OCI-LY1 (cell line): ENCODE data around the gene XRCC1.

Source experiments
- H2AFZ ChIP-seq: fragments of 200-600 bp; sonication (generic), shearing (Covaris generic); 2 replicates; pipeline ENCODE4 v1.6.0; 2014; ENCODE audit warnings: antibody characterized with exemption, mild to moderate bottlenecking, low read length
- H3F3A ChIP-seq: fragments of 200-600 bp; sonication (generic), shearing (Covaris generic); 2 replicates; pipeline ENCODE4 v1.6.0; 2014; ENCODE audit warnings: mild to moderate bottlenecking, antibody characterized with exemption, low read length, moderate library complexity; ENCODE audit not compliant: insufficient read depth
- H3K27ac ChIP-seq: fragments of 200-600 bp; sonication (generic); 2 replicates; pipeline ENCODE4 v1.5.1; 2014; ENCODE audit warnings: low read length, mixed run types, mild to moderate bottlenecking, low read depth; ENCODE audit not compliant: poor library complexity, severe bottlenecking
- H3K27me3 ChIP-seq: fragments of 200-600 bp; sonication (generic); 2 replicates; pipeline ENCODE4 v1.6.0; 2014; ENCODE audit warnings: antibody characterized with exemption, mild to moderate bottlenecking, low read length, moderate library complexity; ENCODE audit not compliant: insufficient read depth
- H3K36me3 ChIP-seq: fragments of 200-600 bp; sonication (generic); 2 replicates; pipeline ENCODE4 v1.6.1; 2014; ENCODE audit warnings: mild to moderate bottlenecking, antibody characterized with exemption, low read length, moderate library complexity, mixed read lengths; ENCODE audit not compliant: insufficient read depth
- H3K4me1 ChIP-seq: fragments of 200-600 bp; sonication (generic); 2 replicates; pipeline ENCODE4 v1.5.1; 2014; ENCODE audit warnings: mild to moderate bottlenecking, low read length, moderate library complexity; ENCODE audit not compliant: insufficient read depth, severe bottlenecking
- H3K4me2 ChIP-seq: fragments of 200-600 bp; sonication (generic), shearing (Covaris generic); 2 replicates; pipeline ENCODE4 v1.6.1; 2014; ENCODE audit warnings: low read length
- H3K4me3 ChIP-seq: fragments of 200-600 bp; sonication (generic); 2 replicates; pipeline ENCODE4 v1.5.1; 2014; ENCODE audit warnings: low read length, low read depth, mild to moderate bottlenecking, mixed read lengths; ENCODE audit not compliant: poor library complexity, severe bottlenecking
- H3K79me2 ChIP-seq: fragments of 200-600 bp; shearing (Covaris generic); 2 replicates; pipeline ENCODE4 v1.6.1; 2016; ENCODE audit warnings: mixed run types, low read length, mixed read lengths; ENCODE audit not compliant: insufficient read depth
- H3K9ac ChIP-seq: fragments of 200-600 bp; sonication (generic), shearing (Covaris generic); 2 replicates; pipeline ENCODE4 v1.6.1; 2014; ENCODE audit warnings: mild to moderate bottlenecking, low read length, mixed read lengths
- H3K9me2 ChIP-seq: fragments of 200-600 bp; sonication (generic), shearing (Covaris generic); 2 replicates; pipeline ENCODE4 v1.6.1; 2014; ENCODE audit warnings: low read depth, mild to moderate bottlenecking, low read length, mixed read lengths
- H3K9me3 ChIP-seq: fragments of 200-600 bp; shearing (Covaris generic); 2 replicates; pipeline ENCODE4 v1.6.1; 2014; ENCODE audit warnings: low read length, mixed read lengths
- H4K20me1 ChIP-seq: fragments of 200-600 bp; sonication (generic), shearing (Covaris generic); 2 replicates; pipeline ENCODE4 v1.6.0; 2016; ENCODE audit warnings: mild to moderate bottlenecking, low read length; ENCODE audit not compliant: insufficient read depth
- EZH2 ChIP-seq: fragments of 200-600 bp; sonication (generic), shearing (Covaris generic); IDR thresholded peaks from 2 replicates; pipeline ENCODE4 v1.8.0; 2017; ENCODE audit warnings: borderline replicate concordance, mixed run types, mild to moderate bottlenecking, antibody characterized with exemption, low read length, moderate library complexity, mixed read lengths
- TF ChIP-seq, protein P1 (sequence below): fragments of 200-600 bp; sonication (generic), shearing (Covaris generic); IDR thresholded peaks from 2 replicates; pipeline ENCODE4 v1.5.1; 2017; ENCODE audit warnings: mild to moderate bottlenecking, antibody characterized with exemption, low read length, moderate library complexity, mixed read lengths

The XRCC1 gene

DNA sequence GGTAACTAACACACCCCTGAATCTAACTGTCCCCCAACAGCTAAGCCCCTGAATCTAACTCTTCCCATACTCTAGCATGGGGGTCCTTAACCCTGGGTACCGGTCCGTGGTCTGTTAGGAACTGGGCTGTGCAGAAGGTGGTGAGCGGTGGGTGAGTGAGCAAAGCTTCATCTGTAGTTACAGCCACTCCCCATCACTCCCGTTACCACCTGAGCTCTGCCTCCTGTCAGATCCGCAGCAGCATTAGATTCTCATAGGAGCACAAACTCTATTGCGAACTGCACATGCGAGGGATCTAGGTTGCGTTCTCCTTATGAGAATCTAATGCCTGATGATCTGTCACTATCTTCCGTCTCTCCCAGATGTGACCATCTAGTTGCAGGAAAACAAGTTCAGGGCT, 64.6 kb downstream of the XRCC1 start:
- H3K4me1 ChIP-seq, result no peaks in the 10 kb centered on the region
- no peaks in the 10 kb centered on the region for H3K79me2 ChIP-seq
- H2AFZ ChIP-seq, result no peak overlapping the region
- H3K4me2 ChIP-seq, result no peak overlapping the region
- no peaks in the 10 kb centered on the region for H4K20me1 ChIP-seq
- TF ChIP-seq, protein P1, sequence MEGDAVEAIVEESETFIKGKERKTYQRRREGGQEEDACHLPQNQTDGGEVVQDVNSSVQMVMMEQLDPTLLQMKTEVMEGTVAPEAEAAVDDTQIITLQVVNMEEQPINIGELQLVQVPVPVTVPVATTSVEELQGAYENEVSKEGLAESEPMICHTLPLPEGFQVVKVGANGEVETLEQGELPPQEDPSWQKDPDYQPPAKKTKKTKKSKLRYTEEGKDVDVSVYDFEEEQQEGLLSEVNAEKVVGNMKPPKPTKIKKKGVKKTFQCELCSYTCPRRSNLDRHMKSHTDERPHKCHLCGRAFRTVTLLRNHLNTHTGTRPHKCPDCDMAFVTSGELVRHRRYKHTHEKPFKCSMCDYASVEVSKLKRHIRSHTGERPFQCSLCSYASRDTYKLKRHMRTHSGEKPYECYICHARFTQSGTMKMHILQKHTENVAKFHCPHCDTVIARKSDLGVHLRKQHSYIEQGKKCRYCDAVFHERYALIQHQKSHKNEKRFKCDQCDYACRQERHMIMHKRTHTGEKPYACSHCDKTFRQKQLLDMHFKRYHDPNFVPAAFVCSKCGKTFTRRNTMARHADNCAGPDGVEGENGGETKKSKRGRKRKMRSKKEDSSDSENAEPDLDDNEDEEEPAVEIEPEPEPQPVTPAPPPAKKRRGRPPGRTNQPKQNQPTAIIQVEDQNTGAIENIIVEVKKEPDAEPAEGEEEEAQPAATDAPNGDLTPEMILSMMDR, result no peak
- no peaks in the 10 kb centered on the region for H3K36me3 ChIP-seq
- H3K9me3 ChIP-seq, result no peaks in the 10 kb centered on the region
- H3K9me2 ChIP-seq, result no peaks in the 10 kb centered on the region
- no peak overlapping the region for H3K9ac ChIP-seq
- H3K27me3 ChIP-seq, result no peaks in the 10 kb centered on the region
- H3K27ac ChIP-seq, result no peak overlapping the region
- H3K4me3 ChIP-seq, result no peak overlapping the region
- H3F3A ChIP-seq, result no peaks in the 10 kb centered on the region

DNA sequence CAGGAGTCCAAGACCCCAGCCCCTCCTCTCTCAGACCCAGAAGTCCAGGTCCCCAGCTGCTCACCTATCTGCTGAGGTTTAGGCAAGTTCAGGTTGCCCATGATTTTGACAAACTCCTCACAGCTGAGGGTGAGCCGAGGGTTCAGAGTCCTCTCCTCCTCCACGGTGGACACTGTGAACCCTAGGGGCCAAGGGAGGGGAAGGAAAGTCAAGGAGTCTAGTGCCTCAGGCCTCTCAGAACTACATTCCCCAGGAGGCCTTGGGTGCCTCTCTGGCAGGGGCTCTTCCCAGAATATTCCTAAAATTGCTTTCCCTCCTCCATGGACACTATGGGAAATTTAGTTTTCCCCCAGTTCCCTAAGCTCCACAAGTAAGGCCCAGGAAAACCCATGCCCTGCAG, 67.4 kb downstream of the XRCC1 start:
- H3K9me3 ChIP-seq, result no peaks in the 10 kb centered on the region
- H3K4me2 ChIP-seq, result no peak overlapping the region
- H3K4me3 ChIP-seq, result no peak overlapping the region
- no peak overlapping the region for H2AFZ ChIP-seq
- H3K27ac ChIP-seq, result no peak overlapping the region
- H4K20me1 ChIP-seq, result no peaks in the 10 kb centered on the region
- no peaks in the 10 kb centered on the region for H3K9me2 ChIP-seq
- no peaks in the 10 kb centered on the region for H3F3A ChIP-seq
- H3K36me3 ChIP-seq, result no peaks in the 10 kb centered on the region
- no peaks in the 10 kb centered on the region for H3K79me2 ChIP-seq
- TF ChIP-seq, protein P1, result no peak
- TF ChIP-seq EZH2, result no peak
- H3K9ac ChIP-seq, result no peak overlapping the region
- peaks cover 19% of the 10 kb centered on the region for H3K4me1 ChIP-seq
- no peaks in the 10 kb centered on the region for H3K27me3 ChIP-seq

DNA sequence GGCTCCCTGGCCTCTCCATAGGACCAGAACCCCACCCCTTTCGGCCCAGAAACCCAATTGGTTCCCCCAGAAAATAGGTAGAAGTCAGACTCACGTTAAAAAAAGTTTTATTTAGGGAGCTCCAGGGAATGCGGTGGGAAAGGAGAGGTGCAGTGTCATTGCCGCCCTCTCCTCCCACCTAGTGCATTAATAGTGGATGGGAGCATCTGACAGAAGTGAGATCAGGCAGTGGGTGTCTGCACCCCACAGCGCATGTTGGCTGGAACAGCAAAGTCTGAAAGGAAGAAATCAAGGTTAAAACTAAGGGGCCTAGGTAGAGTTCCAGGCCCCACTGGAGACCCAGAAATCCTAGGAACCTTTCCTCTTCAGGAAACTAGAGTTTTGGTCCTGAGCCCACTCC, 68.7 kb downstream of the XRCC1 start:
- H3K27ac ChIP-seq, result no peak overlapping the region

More for the DNA sequence above, 68.7 kb downstream of the XRCC1 start:
- H3F3A ChIP-seq, result no peaks in the 10 kb centered on the region
- H3K9me2 ChIP-seq, result no peaks in the 10 kb centered on the region
- H2AFZ ChIP-seq, result no peak overlapping the region
- no peaks in the 10 kb centered on the region for H4K20me1 ChIP-seq
- no peak overlapping the region for H3K9ac ChIP-seq
- no peak overlapping the region for H3K4me3 ChIP-seq
- TF ChIP-seq, protein P1, result no peak
- no peak for TF ChIP-seq EZH2
- no peaks in the 10 kb centered on the region for H3K9me3 ChIP-seq
- no peaks in the 10 kb centered on the region for H3K79me2 ChIP-seq
- H3K36me3 ChIP-seq, result no peaks in the 10 kb centered on the region
- H3K4me2 ChIP-seq, result no peak overlapping the region
- no peaks in the 10 kb centered on the region for H3K27me3 ChIP-seq
- peaks cover 21% of the 10 kb centered on the region for H3K4me1 ChIP-seq
